NB4 (cell line): Measurements from ENCODE around the gene RYR3.

ENCODE experiments used
- DNase-seq: peaks from one replicate; pipeline ENCODE4 v3.0.0; 2010; ENCODE audit warnings: low read depth
- H3K4me3 ChIP-seq: one replicate; pipeline ENCODE4 v1.5.1; 2011; ENCODE audit warnings: mild to moderate bottlenecking, low read depth, low read length, moderate library complexity
- CTCF ChIP-seq: IDR thresholded peaks from one replicate; pipeline ENCODE4 v1.5.1; 2012; ENCODE audit warnings: low read depth, low read length
- MYC ChIP-seq: IDR thresholded peaks from 2 replicates; pipeline ENCODE4 v1.6.1; 2011; ENCODE audit warnings: low read depth, low read length
- POLR2A ChIP-seq: IDR thresholded peaks from 2 replicates; pipeline ENCODE4 v1.6.1; 2011; ENCODE audit warnings: mild to moderate bottlenecking; ENCODE audit not compliant: insufficient read length; ENCODE audit errors: extremely low read depth
- TF ChIP-seq, protein P1 (sequence below): IDR thresholded peaks from 2 replicates; pipeline ENCODE4 v1.6.1; 2011; ENCODE audit warnings: low read depth, low read length

RYR3 gene

DNA sequence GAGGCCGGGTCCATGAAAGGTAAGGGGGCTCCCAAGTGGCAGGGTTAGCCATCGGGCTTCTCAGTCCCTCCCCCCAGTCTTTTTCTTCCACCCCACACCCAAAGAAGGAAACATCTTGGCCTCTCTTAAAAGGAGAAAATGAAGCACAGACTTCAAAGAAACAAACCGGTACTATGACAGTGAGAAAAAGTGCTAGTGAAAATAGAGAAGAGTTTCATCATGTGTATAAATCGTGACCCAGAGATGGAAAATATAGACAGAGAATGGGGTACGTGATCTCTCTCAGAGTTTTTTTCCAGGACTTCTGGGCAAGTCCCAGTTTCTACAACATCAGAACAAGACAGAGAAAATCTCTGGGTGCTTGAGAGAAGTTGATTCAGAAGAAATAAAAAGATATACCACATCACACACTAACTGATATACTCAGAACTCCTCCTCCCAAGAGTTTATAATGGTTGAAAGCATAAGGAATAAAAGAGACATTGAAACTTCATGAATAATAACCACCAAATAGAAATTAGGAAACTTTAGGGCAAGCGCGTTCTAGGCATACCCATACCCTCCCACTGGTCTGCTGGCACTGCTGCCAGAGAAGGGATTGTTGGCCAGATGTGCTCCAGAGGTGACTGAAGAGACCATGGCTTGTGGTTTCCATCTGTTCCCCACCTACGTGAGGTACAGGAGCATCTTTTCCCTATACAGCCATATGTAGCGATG lies 338.6 kb downstream of the RYR3 start:
- H3K4me3 ChIP-seq: no peak overlapping the region
- TF ChIP-seq MYC (no peak), POLR2A (no peak), CTCF (no peak)
- TF ChIP-seq, protein P1, sequence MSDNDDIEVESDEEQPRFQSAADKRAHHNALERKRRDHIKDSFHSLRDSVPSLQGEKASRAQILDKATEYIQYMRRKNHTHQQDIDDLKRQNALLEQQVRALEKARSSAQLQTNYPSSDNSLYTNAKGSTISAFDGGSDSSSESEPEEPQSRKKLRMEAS: no peak
- DNase-seq: no peak

DNA sequence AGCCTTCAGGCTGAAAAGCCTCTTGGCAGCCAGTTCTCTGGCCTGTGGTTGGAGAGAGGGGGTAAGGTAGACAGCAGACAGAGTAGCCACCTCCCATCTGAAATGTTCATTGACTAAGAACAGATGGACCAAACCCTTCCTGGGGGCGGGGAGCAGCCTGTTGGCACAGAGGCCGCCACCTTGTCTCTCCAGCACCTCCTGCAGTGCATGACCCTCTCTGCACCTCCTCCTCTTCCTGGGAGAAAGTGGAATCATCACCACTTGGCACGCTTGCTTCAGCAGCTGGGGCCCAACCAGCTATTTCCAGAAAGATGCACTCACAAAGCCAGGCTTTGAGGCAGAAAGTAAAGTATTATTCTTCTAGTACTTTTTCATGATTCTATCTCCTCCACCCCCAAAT lies 344.1 kb downstream of the RYR3 start:
- no peak for DNase-seq
- H3K4me3 ChIP-seq: no peak overlapping the region
- no peak for TF ChIP-seq POLR2A
- TF ChIP-seq, protein P1: no peak
- no peak for TF ChIP-seq MYC
- TF ChIP-seq CTCF: no peak

GRCh38 chr15:33655488-33655887 lies 344.7 kb downstream of the RYR3 start:
- TF ChIP-seq MYC (no peak), POLR2A (no peak), CTCF (no peak)
- TF ChIP-seq, protein P1: no peak
- no peak overlapping the region for H3K4me3 ChIP-seq
- no peak for DNase-seq

DNA sequence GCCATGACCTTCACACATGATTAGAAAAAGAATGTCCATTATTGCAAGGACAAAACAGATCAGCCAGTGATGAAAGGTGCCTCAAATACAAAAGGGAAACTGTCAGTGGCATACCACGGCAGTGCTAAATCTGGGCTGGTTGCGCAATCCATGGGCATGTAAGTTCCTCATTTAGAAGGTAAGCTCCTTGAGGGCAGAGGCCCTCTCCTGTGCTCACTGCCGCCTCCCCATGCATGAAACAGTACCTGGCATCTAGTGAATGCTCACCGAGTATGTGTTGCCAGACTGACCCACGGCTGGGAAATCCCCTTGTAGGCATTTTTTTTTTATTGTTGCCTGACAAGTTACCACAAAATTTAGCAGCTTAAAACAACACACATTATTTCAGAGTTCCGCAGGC lies 345.4 kb downstream of the RYR3 start:
- TF ChIP-seq CTCF (no peak), POLR2A (no peak), MYC (no peak)
- TF ChIP-seq, protein P1: no peak
- DNase-seq: peak; percentile 59
- H3K4me3 ChIP-seq: no peak overlapping the region

GRCh38 chr15:33660151-33660550 lies 349.4 kb downstream of the RYR3 start:
- no peak overlapping the region for H3K4me3 ChIP-seq
- DNase-seq: no peak
- TF ChIP-seq CTCF (no peak), MYC (no peak), POLR2A (no peak)
- TF ChIP-seq, protein P1: no peak
